ENCODE measurements around the gene KCNJ1. TPM values are rescaled to one million over a fixed set of nuclear protein-coding genes. Genes with fewer than 3 reads are reported as not detected.

The KCNJ1 gene
- total and polyA plus RNA-seq, 2 donors (not counting 1 experiment from before 2014, with no cell fraction given) = not detected

GRCh38 chr11:128856241-128856640, 10.9 kb downstream of the KCNJ1 start:
- Histone ChIP-seq H3K27ac (ENCODE audit: insufficient read depth, low read length) (no peak overlapping the region), H3K27me3 (ENCODE audit: control insufficient read depth, insufficient read depth, low read length) (peaks cover 8% of the 10 kb centered on the region), H3K4me1 (ENCODE audit: control insufficient read depth, extremely low read depth, insufficient read depth, low read length) (no peaks in the 10 kb centered on the region), H3K4me2 (ENCODE audit: extremely low read depth, insufficient read depth, low read length) (no peak overlapping the region), H2AFZ (ENCODE audit: low read length) (no peak overlapping the region), H4K20me1 (ENCODE audit: control insufficient read depth, extremely low read depth, insufficient read depth, low read length) (no peaks in the 10 kb centered on the region), H3K36me3 (ENCODE audit: control insufficient read depth, insufficient read depth, low read length) (no peaks in the 10 kb centered on the region), H3K9me3 (ENCODE audit: control insufficient read depth, insufficient read depth, low read depth, low read length) (no peaks in the 10 kb centered on the region), H3K79me2 (ENCODE audit: control insufficient read depth, insufficient read depth, low read length) (no peaks in the 10 kb centered on the region), H3K4me3 (replicated peaks in 1 of 4; ENCODE audit: control extremely low read depth in 1 of 4, insufficient read depth in 1 of 4, low read depth in 3 of 4, low read length in 4 of 4) (no peak overlapping the region), H3K9ac (ENCODE audit: insufficient read depth, low read length) (no peak overlapping the region)
- TF ChIP-seq CTCF (conservative IDR thresholded peaks at IDR 0.05 in 1 of 2, IDR thresholded peaks at IDR 0.05 in 1 of 2; ENCODE audit: low read depth in 1 of 2, low read length in 2 of 2) (no peak), EZH2 (IDR thresholded peaks at IDR 0.05; ENCODE audit: low read length, missing control alignments) (no peak)
- DNase-seq (ENCODE audit: low read depth in 2 of 2) = no peak

GRCh38 chr11:128854841-128855240, 12.3 kb downstream of the KCNJ1 start:
- no peaks in the 10 kb centered on the region for H3K79me2 ChIP-seq (ENCODE audit: control insufficient read depth, insufficient read depth, low read length)
- no peak for TF ChIP-seq CTCF (conservative IDR thresholded peaks at IDR 0.05 in 1 of 2, IDR thresholded peaks at IDR 0.05 in 1 of 2; ENCODE audit: low read depth in 1 of 2, low read length in 2 of 2)
- TF ChIP-seq EZH2 (IDR thresholded peaks at IDR 0.05; ENCODE audit: low read length, missing control alignments) = no peak
- H3K9me3 ChIP-seq (ENCODE audit: control insufficient read depth, insufficient read depth, low read depth, low read length) = no peaks in the 10 kb centered on the region
- no peak overlapping the region for H3K4me2 ChIP-seq (ENCODE audit: extremely low read depth, insufficient read depth, low read length)
- no peak for DNase-seq (ENCODE audit: low read depth in 2 of 2)
- no peaks in the 10 kb centered on the region for H3K36me3 ChIP-seq (ENCODE audit: control insufficient read depth, insufficient read depth, low read length)
- H3K4me1 ChIP-seq (ENCODE audit: control insufficient read depth, extremely low read depth, insufficient read depth, low read length) = no peaks in the 10 kb centered on the region
- no peak overlapping the region for H3K9ac ChIP-seq (ENCODE audit: insufficient read depth, low read length)
- H3K27me3 ChIP-seq (ENCODE audit: control insufficient read depth, insufficient read depth, low read length) = peaks cover 8% of the 10 kb centered on the region
- no peak overlapping the region for H3K27ac ChIP-seq (ENCODE audit: insufficient read depth, low read length)
- H2AFZ ChIP-seq (ENCODE audit: low read length) = no peak overlapping the region
- H3K4me3 ChIP-seq (replicated peaks in 1 of 4; ENCODE audit: control extremely low read depth in 1 of 4, insufficient read depth in 1 of 4, low read depth in 3 of 4, low read length in 4 of 4) = no peak overlapping the region
- H4K20me1 ChIP-seq (ENCODE audit: control insufficient read depth, extremely low read depth, insufficient read depth, low read length) = no peaks in the 10 kb centered on the region

- Histone ChIP-seq H3K36me3 (ENCODE audit: control insufficient read depth, insufficient read depth, low read length) (no peaks in the 10 kb centered on the region), H3K4me1 (ENCODE audit: control insufficient read depth, extremely low read depth, insufficient read depth, low read length) (no peaks in the 10 kb centered on the region), H3K27ac (ENCODE audit: insufficient read depth, low read length) (no peak overlapping the region), H3K9ac (ENCODE audit: insufficient read depth, low read length) (no peak overlapping the region), H4K20me1 (ENCODE audit: control insufficient read depth, extremely low read depth, insufficient read depth, low read length) (no peaks in the 10 kb centered on the region), H3K9me3 (ENCODE audit: control insufficient read depth, insufficient read depth, low read depth, low read length) (no peaks in the 10 kb centered on the region), H2AFZ (ENCODE audit: low read length) (no peak overlapping the region), H3K4me2 (ENCODE audit: extremely low read depth, insufficient read depth, low read length) (no peak overlapping the region), H3K4me3 (replicated peaks in 1 of 4; ENCODE audit: control extremely low read depth in 1 of 4, insufficient read depth in 1 of 4, low read depth in 3 of 4, low read length in 4 of 4) (no peak overlapping the region), H3K79me2 (ENCODE audit: control insufficient read depth, insufficient read depth, low read length) (no peaks in the 10 kb centered on the region), H3K27me3 (ENCODE audit: control insufficient read depth, insufficient read depth, low read length) (peaks cover 8% of the 10 kb centered on the region)
- no peak for DNase-seq (ENCODE audit: low read depth in 2 of 2)
- TF ChIP-seq CTCF (conservative IDR thresholded peaks at IDR 0.05 in 1 of 2, IDR thresholded peaks at IDR 0.05 in 1 of 2; ENCODE audit: low read depth in 1 of 2, low read length in 2 of 2) (no peak), EZH2 (IDR thresholded peaks at IDR 0.05; ENCODE audit: low read length, missing control alignments) (no peak)
Observed at GRCh38 chr11:128853559-128853958, 13.5 kb downstream of the KCNJ1 start.
